Mucosa of descending colon (tissue), 3 donors: Measurements from ENCODE around the gene CHAD. TPM values are rescaled to one million over a fixed set of nuclear protein-coding genes. Genes with fewer than 3 reads are reported as not detected.

Experiments
- ATAC-seq: fragments of 200-7000 bp; cut with Tn5 transposase; one replicate; pipeline ENCODE4 v1.9.1; 2020; ENCODE audit warnings: mild to moderate bottlenecking, moderate library complexity
- DNase-seq, 3 donors: peaks; one replicate each; pipeline ENCODE4 v3.0.0-alpha.2; 2020
- H3K36me3 ChIP-seq: fragments of 200-600 bp; one replicate; pipeline ENCODE4 v1.8.0; 2021; ENCODE audit warnings: low read depth, mild to moderate bottlenecking
- H3K4me1 ChIP-seq: fragments of 200-600 bp; one replicate; pipeline ENCODE4 v1.8.0; 2021; ENCODE audit warnings: low read depth, mild to moderate bottlenecking
- H3K4me3 ChIP-seq: fragments of 200-600 bp; one replicate; pipeline ENCODE4 v1.8.0; 2021; ENCODE audit warnings: mild to moderate bottlenecking
- H3K9me3 ChIP-seq: fragments of 200-600 bp; one replicate; pipeline ENCODE4 v1.8.0; 2021; ENCODE audit warnings: mild to moderate bottlenecking
- intact Hi-C, 2 donors: fragments of 100-400 bp; cut with DNase I in 1 of 2; cut with micrococcal nuclease in 1 of 2; formaldehyde crosslinking; loops; one replicate each; pipeline versions ENCODE4 v1.11.0 to v1.11.1; 2022; cut with DNase I, micrococcal nuclease
- total RNA-seq, 3 donors: library from RNA; stranded (reverse); fragmentation: NEBNext Ultra II Directional in 2 of 3; extraction: Animal tissue kit (Norgen Biotek cat#: 25700) in 2 of 3; gene quantifications; one replicate each; pipeline versions ENCODE4 v1.2.1 to v1.2.4, GENCODE V29; 2021 to 2023
- TF ChIP-seq, protein P1 (sequence below): fragments of 200-600 bp; IDR thresholded peaks from one replicate; pipeline ENCODE4 v1.8.0; 2022; ENCODE audit warnings: antibody characterized with exemption, mild to moderate bottlenecking
- donor health status: DM: no; HTN: no; CAD: no; lungs with moderate emphysema.
- donor health status: DM: no; HTN: no; CAD: no.
- donor health status: DM: no; HTN: yes; CAD: no.

CHAD gene
- total RNA-seq, 3 donors from 2014 or later = 4.6 to 15.3 (median 5.8) TPM

DNA sequence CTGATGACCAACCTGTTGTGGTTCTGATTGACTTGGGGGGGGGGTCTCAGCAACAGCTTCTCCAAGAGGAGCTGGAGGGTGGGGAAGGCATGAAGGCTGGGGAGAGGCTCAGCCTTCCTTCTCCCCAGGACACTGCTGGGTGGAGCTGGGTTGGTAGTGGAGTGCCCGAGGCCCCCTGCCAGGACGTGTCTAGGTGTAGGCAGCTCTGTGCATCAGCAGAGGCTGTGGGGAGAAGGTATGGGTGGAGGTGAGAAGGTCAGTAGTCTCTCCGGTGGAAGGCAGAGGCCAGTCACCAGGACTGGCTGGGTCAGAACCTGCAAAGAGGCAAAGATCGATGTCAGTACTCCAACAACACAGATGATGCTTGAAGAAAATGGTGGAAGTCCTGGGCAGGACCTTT is 3.9 kb downstream of the CHAD start:
- intact Hi-C loops = no loop called here
- Histone ChIP-seq H3K36me3 (no peaks in the 10 kb centered on the region), H3K4me1 (peaks cover 27% of the 10 kb centered on the region), H3K9me3 (no peaks in the 10 kb centered on the region), H3K4me3 (no peak overlapping the region)
- no peak for ATAC-seq
- TF ChIP-seq, protein P1, sequence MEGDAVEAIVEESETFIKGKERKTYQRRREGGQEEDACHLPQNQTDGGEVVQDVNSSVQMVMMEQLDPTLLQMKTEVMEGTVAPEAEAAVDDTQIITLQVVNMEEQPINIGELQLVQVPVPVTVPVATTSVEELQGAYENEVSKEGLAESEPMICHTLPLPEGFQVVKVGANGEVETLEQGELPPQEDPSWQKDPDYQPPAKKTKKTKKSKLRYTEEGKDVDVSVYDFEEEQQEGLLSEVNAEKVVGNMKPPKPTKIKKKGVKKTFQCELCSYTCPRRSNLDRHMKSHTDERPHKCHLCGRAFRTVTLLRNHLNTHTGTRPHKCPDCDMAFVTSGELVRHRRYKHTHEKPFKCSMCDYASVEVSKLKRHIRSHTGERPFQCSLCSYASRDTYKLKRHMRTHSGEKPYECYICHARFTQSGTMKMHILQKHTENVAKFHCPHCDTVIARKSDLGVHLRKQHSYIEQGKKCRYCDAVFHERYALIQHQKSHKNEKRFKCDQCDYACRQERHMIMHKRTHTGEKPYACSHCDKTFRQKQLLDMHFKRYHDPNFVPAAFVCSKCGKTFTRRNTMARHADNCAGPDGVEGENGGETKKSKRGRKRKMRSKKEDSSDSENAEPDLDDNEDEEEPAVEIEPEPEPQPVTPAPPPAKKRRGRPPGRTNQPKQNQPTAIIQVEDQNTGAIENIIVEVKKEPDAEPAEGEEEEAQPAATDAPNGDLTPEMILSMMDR = no peak
- peak in 1 of 3 donors; percentile 25 for DNase-seq

DNA sequence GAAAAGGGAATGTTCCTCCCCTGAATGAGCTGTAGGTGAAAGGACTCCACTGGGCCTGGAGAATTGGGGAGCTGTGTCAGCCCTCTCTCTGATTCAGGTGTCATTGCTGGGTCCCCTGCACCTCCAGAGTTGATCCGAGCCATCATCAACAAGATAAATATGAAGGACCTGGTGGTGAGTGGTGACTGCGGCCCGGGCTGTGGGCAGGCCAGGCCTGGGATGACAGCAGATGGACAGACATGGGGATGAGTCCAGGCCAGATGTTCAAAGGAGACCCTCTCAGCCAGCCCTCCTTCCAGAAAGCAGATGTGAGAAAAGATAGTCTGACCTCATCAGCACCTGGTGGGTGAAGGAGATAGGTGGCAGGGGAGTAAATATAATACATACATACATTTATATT is 4.6 kb downstream of the CHAD start:
- no peak overlapping the region for H3K4me3 ChIP-seq
- TF ChIP-seq, protein P1 = no peak
- H3K36me3 ChIP-seq = no peaks in the 10 kb centered on the region
- H3K4me1 ChIP-seq = peaks cover 22% of the 10 kb centered on the region
- ATAC-seq (no peak), DNase-seq (peak in 1 of 3 donors; percentile 19)
- H3K9me3 ChIP-seq = no peaks in the 10 kb centered on the region
- intact Hi-C loops = no loop called here

DNA sequence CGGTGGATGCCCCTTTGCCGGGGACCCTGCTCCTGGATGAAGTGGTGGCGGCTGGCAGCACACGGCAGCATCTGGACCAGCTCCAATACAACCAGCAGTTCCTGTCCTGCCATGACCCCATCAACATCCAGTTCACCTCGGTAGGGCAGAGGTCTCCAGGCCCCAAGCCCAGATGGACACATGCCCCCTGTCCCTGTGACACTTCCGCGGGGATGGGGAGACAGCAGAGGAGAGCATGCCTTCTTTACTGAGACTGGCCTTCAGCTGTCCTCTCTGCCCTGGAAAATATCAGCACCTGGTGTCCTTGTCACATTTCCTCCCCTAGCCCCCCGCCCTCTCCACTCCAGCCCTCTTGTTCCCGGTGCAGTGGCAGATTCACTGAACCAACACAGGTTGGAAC is 6.2 kb downstream of the CHAD start:
- DNase-seq (peak in 1 of 3 donors; percentile 32), ATAC-seq (no peak)
- TF ChIP-seq, protein P1 = no peak
- Histone ChIP-seq H3K4me3 (no peak overlapping the region), H3K9me3 (no peaks in the 10 kb centered on the region), H3K4me1 (peaks cover 11% of the 10 kb centered on the region), H3K36me3 (no peaks in the 10 kb centered on the region)
- intact Hi-C loops = no loop called here

DNA sequence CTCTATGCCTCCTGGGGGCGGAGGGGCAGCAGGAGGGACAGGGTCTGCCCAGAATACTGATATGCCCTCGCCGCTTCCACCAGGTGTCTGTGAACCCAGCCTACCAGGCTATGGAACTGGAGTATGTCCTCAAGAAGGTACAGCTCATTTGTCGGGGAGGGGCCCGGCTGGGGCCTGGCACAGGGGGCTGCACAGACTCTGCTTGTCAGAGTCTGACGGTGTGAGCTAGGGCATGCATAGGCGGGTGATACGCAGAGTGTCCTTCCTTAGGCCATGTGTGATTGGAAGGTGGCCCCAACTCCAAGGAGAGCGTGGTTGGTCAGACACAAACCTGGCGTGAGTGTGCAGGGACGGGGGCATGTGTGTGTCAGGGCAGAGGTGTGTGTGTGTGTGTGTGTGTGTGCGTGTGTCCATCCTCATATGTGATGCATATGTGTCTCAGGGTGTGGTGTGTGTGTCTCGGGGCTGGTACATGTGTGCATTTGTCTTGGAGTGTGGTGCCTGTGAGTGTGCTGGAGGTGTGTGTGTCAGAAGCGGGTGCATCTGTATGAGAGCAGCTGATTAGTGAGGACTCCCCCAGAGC is 7.0 kb downstream of the CHAD start:
- ATAC-seq = no peak
- TF ChIP-seq, protein P1 = no peak
- intact Hi-C loops = no loop called here
- Histone ChIP-seq H3K36me3 (no peaks in the 10 kb centered on the region), H3K4me1 (peaks cover 11% of the 10 kb centered on the region), H3K4me3 (no peak overlapping the region), H3K9me3 (no peaks in the 10 kb centered on the region)
- DNase-seq = peak in 2 of 3 donors; percentile 20 to 41

DNA sequence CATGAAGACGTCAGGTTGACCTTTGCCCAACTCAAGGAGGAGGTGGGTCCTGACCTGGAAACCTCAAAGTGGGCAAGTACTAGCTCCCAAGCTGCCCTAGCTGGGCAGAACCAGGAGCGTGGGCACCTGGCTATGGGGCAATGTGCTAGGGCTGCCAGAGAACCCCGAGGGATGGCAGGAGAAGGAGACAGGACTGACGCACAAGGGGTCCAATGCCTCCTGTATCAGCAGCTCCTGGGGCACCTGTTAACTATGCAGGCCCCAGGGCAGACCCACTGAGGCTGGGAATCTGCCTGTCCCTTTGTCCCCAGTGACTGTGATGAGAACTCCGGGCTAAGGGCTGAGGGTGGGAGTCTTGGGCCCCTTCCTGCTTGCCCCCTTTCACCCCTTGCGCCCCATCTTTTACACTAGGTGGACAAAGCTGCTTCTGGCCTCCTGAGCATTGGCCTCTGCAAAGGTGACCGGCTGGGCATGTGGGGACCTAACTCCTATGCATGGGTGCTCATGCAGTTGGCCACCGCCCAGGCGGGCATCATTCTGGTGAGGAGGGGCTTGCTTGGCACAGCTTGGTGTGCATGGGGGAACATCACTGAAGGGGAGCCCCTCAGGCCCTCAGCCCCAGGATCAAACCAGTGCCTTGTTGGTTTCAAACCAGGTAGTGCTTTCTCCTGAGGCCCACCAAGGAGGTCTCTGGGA is 7.7 kb downstream of the CHAD start:
- Histone ChIP-seq H3K9me3 (no peaks in the 10 kb centered on the region), H3K4me3 (no peak overlapping the region), H3K4me1 (peaks cover 11% of the 10 kb centered on the region), H3K36me3 (no peaks in the 10 kb centered on the region)
- TF ChIP-seq, protein P1 = no peak
- ATAC-seq (no peak), DNase-seq (peak in 1 of 3 donors; percentile 48)
- intact Hi-C loops = no loop called here
